GM18508 (cell line): ENCODE measurements around the gene CHMP2A.

ENCODE experiments used
- ATAC-seq: cut with Tn5 transposase; IDR thresholded peaks from one replicate; pipeline ENCODE4 v1.9.1; 2021; ENCODE audit warnings: moderate number of reproducible peaks; ENCODE audit not compliant: insufficient read depth, unreplicated experiment

Gene CHMP2A

DNA sequence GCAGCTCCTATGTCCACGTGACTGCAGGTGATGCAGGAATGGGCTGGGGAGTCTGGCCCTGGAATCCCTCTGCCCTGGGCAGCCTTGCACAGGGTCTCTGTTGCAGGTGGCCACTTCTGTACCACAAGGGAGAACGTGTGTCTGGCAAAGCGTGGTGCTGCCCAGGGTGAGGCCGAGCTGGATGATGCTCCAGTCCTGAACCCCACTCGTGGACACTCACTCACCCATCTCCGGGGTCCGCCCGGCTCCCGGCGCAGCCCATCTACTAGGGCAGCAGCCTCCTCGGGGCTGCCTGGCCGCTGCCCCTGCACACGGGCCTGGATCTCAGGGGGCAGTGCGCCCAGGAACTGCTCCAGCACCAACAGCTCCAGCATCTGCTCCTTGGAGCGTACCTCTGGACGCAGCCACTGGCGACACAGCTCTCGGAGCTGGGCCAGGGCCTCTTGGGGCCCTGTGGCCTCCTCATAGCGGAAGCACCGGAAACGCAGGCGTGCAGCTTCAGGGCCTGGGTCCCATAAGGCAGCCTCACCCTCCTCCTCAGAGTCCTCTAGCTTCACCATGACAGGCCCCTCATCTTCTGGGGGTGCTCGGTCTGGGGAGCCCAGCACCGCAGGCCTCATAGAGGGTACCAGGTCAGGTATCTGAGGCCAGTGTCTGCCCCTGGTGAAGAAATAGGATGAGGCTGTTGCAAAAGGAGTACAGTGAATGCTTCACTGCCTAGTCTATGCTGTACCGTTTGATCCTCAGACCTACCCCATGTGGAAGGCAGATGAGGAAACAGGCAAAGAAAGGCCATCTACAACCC is 16.1 kb upstream of the CHMP2A start:
- no peak for ATAC-seq

DNA sequence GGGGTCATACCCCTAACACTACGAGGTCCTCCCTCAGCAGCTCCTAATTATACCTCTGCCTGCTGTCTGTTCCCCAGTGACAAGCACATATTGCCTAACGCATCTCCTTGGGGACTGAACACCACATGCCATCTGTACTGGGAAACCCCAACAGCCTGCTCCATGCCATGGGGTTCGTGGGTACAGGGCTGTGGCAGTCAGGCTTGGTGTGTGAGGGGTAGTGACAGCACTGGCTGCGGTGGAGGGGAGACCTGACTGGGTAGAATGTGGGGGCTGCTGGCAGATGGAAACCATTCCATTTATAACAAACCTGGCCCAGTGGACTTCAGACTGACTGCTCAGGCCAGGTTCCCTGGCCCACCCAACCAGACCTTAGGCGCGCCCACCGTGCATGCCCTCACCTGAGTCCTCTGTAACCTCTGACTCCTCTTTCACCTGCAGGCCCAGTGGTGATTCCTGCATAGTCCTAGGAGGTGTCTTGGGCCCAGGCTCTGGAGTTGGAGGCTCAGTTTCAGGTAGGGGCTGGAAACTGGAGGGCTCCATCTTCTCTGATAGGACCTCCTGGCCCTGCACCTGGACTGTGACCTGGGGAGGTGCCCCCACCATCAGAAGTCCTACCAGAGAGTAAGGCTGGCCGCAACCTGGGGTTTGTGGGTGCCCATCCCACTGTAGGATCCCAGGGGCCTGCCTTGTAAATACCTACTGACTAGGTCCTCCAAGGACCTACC is 15.2 kb upstream of the CHMP2A start:
- ATAC-seq: no peak

DNA sequence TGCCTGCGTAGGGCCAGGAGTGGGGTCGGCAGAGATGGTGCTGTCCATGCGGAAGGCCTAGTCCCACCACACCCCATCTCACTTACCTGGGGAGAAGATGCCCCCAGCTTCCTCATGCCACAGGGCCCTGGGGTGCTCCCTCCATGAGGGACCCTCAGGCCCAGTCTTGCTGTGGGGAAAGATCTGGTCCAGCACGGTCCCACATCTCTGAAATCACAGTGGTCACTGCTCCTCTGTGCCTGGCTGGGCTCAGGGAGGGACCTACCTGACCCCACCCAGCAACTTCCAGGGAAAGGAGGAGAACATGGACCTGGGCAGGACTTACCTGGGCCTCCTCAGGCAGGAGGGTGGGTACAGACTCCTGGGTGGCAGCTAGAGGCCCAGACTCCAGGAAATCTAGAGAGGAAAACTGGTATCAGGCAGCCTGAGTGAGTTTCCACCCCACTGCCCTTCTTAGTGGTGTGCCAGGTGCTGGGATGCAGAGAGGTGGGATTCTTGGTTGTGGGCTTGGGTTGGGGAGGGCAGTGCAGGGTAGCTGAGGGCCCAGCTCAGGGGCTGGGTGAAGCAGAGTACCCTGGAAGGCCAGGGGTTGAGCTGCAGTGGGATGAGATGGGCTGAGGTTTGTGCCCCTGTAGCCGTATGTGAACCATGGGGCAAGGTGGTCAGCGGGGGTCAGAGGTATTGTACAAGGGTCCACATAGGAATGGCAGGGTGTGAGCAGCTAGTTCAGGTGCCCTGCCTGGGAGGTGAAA is 14.5 kb upstream of the CHMP2A start:
- ATAC-seq: no peak

DNA sequence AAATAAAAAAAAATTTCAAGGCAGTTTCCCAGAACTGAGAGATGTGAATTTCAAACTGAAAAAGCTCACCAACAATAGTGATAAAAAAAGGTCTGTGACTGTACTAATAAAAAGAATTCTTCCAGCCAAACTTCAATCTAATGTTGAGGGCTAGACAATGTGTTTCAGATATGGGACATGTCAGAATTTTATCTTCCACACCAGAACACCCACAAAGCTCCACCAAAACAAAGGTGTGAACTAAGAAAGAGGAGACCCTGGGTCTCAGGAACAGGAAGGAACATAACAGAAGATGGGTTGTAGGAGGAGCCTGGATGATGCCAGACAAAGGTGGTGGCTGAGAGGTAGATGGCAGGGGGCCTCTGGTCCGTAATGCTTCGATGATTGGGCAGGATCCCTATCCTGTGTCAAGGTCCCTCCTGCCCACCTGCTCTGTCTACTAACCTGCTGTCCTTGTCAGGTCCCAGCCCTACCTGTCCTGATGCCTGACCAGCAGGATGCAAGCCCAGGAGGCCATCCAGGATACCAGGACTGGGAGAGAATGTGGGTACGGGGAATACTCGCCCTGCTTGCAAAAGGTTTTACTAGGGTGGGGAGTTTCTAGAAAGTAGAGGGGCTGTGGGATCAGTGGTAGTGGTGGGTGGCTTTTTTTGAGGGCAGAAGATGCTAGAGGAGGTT is 13.7 kb upstream of the CHMP2A start:
- ATAC-seq: no peak

DNA sequence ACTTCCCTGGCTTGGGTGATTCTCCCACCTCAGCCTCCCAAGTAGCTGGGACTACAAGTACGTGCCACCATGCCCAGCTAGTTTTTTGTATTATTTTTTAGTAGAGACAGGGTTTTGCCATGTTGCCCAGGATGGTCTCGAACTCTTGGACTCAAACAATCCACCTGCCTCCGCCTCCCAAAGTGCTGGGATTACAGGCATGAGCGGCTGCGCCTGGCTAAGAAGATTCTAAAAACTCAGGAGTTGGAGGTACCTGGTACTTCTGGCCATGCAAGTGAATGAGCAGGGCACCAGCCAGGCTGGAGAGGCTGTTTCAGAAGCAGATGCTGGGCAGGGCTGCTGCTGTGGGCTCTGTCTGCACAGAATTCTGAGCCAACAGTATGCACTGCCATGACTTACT is 12.1 kb upstream of the CHMP2A start:
- ATAC-seq: no peak

DNA sequence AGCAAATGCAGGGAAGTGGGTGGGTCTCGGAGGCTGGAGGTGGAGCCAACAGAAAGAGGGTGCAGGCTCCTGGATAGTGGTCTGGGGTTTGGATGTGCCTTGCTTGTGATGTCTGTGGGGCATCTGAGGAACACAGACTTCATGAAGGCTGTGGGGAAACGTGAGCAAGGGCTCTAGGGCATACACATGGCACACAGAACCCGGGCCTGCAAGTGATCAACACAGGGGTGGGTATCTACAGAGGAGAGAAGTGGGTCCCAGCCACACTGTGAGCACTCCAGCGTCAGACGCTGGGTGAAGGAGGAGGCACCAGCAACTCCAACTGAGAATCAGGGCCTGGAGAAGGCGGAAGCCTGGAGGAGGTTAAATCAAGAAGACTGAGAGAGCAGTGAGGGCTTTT is 8.9 kb upstream of the CHMP2A start:
- no peak for ATAC-seq

DNA sequence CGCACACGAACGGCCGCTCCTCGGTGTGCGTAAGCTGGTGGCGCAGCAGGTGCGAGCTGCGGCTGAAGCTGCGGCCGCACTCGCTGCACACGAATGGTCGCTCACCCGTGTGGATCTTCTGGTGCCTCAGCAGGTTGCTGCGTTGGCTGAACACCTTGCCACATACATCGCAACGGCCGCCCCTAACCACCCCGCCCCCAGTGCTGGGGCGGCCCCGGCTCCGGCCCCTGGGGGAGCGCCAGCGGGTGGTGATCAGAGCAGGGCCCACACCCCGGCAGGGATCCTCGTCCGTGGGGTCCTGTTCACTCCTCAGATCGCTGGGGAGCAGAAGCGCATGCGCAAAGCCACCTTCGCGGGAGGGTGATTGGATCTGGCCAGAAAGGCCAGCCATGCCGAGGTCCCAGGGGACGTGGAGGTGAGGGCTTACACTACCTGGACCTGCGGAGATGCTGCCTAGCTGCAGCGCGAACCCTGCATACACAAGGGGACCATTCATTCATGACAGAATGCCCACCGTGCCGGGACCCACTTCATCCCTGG is 8.2 kb upstream of the CHMP2A start:
- ATAC-seq: no peak

DNA sequence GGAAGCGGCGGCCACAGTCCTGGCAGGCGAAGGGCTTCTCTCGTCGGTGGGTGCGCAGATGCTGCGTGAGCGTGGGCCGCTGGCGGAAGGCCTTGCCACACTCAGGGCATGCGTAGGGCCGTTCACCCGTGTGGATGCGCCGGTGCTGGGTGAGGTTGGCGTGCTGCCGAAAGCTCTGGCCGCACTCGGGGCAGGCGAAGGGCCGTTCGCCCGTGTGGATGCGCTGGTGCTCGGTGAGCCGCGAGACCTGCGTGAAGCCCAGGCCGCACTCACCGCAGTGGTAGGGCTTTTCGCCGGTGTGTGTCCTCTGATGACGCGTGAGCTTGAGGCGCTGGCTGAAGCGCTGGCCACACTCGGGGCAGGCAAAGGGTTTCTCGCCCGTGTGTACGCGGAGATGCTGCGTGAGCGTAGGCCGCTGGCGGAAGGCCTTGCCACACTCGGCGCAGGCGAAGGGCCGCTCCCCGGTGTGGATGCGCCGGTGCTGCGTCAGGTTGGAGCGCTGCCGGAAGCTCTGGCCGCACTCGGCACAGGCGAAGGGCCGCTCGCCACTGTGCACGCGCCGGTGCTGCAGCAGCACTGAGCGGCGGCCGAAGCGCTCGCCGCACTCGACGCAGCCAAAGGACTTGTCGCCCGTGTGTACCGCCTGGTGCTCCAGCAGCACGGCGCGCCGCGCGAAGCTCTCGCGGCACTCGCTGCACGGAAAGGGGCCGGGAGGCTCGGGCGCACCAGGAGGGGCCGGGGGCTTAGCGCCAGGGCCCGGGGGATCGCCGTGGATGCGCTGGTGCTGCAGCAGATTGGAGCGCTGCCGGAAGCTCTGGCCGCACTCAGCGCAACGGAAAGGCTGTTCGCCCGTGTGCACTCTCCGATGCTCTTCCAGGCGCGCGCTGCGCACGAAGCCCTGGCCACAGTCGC is 7.5 kb upstream of the CHMP2A start:
- no peak for ATAC-seq

DNA sequence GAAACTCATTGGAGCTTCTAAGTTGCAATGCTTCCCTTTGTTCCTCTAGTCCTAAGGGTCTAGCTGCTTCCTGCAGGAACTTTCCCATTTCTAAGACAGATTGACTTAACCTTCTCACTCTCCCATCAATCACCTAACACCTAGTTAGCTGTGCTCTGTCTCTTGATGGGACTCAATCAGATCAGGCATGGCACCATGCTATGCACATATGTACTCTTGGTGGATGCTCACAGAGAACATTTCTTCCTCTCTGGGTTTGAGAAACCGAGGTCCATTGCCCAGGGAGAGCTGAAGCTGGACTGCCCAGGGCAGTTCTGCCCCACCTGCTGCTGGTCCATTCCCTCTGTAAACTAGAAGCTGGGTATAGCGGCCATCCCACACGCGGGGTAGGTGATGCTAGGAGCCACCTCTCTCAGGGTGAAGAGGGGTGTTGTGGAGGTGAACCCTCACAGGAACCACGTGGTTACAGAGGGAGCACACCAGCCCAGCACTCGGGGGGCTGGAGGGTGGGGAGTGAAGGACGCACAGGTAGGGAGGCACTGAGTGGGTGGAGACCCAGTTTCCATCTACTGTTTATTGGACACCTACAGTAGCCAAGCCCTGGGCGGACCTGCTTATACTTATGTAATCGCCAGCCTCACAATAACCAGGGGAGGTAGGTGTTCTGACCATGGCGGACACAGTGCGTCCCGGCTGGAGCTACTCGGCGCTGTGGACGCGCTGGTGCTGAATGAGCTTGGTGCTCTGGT is 6.6 kb upstream of the CHMP2A start:
- no peak for ATAC-seq

DNA sequence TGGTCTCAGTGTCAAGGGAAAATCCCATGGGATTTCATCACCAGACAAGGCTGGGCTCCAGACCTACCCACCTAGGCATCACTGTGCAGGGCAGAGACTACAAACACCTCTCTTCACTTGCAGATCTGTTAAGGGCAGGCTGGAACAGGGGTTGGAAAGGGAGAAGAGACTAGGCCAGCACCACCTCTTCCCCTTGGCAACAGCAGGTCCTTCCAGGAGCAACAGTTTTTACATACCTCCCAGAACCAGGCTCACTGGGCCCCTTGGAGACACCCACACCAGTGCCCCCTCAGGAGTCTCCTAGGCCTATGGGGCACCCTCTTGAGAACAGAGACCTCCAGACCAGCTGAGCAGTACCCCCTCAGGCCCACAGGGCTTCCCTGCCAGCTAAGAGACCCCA is 6.0 kb upstream of the CHMP2A start:
- no peak for ATAC-seq

DNA sequence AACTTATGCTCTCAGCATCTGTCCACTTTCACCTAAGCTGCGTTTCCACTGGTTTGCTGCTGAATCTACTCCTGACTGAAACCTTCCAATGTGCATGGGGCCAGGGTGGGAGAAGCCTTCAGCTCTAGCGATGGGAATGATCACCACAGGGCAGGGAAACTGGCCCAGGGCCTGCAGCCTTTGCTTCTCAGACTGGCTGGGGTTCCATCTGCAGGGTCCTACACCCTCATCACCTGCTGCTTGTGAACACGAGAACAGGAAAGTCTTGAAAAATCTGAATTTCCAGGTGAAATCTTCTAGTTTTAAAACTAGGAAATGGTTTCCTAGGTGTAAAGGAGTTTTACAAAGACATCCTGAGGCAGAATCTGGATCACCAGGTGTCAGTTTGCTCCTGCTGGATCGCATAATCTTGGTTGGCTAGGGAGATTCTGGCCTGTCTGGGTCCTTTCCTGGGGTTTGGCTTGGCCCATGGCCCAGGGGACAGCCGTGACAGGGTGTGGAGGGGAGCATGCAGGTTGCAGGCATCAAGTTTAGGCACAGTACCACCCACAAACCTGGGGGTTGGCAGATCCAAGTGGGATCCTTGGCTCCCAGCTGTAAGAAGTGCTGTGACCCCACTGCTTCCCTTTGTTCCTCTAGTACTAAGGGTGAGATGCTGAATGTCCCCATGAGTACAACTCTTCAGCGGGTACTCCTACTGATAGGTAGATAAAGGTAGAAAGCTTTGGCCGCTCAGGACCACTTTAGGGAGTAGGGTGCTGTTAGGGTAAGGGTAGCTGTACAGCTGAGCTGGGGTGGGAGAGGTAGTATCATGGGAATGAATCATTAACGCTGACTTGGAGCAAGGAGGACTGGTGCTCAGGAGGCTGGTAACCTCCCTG is 5.3 kb upstream of the CHMP2A start:
- no peak for ATAC-seq

DNA sequence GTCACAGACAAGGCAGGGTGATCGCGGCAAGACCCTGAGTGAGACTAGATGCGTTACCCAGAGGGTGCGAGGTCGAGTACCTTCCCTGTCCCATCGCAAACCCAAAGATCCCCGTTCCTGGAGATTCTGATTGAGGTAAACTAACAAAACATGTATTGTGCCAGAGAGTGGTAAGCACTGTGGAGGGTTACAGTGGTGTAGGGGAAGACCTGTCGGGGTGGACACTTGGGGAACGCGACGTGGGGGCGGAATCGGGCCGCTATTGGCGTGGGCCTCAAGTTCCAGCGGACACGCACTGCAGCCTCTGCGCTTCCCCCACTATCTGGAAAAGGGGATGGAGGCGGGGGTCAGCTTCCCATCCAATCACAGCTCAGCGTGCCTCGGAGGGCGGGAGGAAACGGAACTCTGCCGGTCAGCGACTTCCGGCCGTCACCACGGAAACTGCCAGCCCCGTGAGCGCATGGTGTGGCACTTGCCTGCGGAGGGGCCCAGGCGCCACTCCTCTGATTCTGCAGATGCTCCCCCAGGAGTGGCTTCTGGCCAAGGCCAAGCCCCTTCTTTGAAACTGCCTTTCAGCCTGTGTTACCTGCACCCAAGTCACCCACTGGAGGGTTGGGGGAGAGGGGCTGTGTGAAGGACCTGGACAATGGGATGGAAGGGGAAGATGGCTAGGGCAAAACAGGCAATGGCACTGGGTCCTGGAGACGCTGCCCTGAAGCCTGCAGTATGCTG is 4.5 kb upstream of the CHMP2A start:
- ATAC-seq: no peak

DNA sequence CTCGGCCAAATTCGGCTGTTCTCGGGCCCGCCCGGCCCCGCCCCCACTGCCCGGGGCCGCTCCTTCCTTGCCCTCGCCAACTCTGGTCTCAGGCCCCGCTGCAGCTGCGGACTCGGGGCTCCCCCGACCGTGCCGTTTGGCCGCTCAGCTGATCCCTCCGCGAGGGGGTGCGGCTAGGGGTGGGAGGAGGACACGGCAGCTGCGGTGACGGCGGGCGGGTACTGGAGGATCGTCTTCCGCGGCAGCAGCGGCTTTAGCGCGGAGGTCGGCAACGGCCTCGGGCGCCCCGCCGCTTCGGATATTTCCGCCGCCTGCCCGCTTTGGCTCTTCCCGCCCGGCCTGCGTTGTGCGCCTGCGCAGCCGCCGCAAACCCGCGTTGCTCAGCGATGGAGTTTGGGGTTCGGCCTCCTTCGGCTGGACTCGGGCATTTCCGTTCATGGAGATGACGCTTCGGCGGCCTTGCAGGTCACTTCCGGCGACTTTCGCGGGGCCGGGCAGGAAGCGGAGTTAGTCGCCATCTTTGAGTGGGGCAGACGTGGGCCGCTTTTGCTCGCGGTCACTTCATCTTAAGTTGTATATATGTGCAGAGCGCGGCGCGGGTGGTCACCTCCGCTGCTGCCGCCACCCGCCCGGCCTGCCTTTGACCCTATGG is 3.8 kb upstream of the CHMP2A start:
- ATAC-seq: peak; percentile 33

DNA sequence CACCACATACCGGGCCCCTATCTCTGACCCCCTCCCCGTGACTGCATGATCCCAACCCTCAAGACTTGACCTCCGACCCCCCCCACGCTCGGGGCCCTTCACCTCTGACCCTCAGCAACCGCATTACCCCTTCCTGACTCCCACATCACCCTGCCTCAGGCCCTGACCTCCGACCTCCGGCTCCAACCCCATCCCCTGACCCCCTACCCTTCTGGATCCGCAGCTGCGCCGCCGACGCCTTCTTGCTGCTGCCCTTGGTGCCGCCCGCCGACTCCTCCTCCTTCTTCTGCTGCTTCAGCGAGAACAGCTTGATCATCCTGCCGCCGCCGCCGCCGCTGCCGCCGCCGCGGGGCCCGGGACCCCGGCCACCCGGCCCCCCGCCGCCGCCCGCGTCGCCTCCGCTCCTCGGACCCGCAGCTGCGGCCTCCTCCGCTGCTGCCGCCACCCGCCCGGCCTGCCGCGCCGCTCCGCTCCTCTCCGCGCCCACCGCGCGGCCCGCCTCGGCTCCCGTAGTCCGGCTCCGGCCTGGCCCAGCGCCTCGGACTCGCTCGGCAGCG is 3.2 kb upstream of the CHMP2A start, which contains the start of gene UBE2M:
Gene UBE2M (minus strand): TSS at position 546 of the 557 bp plus-strand sequence. CDS start 230 bp downstream, at position 316.
- no peak for ATAC-seq

DNA sequence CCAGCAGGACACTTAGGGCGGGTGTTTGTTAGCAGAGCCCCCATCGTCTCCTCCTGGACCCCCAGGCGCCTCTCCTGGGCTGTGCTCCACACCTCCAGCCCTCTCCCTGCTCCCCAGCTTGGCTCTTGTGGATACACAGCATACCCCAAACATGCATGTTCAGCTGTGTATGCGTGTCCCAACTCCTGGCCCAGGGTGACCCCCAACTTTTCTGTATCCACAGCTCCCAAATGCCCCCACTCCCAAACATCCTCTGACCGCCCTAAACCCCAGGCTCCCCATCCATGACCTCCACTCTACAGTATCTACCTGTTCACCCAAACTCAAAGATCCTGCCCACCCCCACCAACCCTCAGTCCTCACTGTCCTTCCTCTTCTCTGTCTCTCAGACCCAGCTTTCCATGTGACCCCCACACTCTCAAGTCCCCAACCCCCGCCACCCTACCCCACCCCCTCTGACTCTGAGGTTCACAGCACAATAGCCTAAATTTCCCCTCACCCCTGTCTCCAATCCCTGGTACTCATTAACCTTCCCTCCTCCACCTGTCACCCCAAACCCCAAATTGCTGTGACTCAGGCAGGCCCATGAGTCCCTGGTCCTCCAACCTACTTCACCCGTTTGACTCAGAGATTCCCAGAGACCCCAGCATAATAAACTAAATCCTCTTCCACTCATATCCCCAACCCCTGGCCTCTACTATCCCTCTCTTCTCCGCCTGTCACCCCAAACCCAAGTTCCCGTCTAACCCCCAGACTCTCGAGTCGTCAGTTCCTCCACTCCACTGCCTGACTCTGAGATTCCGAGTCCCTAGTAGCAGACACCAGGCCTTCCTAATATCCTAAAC is 2.5 kb upstream of the CHMP2A start:
- no peak for ATAC-seq
